Activated CD4-positive, alpha-beta memory T cell treated with anti-CD3 and anti-CD28 coated beads, Interleukin-2, amount 10 ng/mL, durations not matched to agents 7 days and 5 days (primary cell): ENCODE data around the gene FBL. TPM values are rescaled to one million over a fixed set of nuclear protein-coding genes. Genes with fewer than 3 reads are reported as not detected.

Experiments used
- CTCF ChIA-PET: fragments of 350-600 bp; sonication (Branson Sonifier 250); formaldehyde crosslinking; loops from one replicate; lab custom pipeline; 2021; ENCODE audit warnings: antibody characterized with exemption, inconsistent platforms; lab: Charles Lee
- POLR2A ChIA-PET: fragments of 350-600 bp; sonication (Branson Sonifier 250); formaldehyde crosslinking; loops from one replicate; lab custom pipeline; 2021; ENCODE audit warnings: antibody characterized with exemption; lab: Charles Lee
- DNase-seq: peaks from one replicate; pipeline ENCODE4 v3.0.0-alpha.2; 2020
- H3K27ac Mint-ChIP-seq: one replicate; pipeline ENCODE4 v1.8.0; 2021; ENCODE audit warnings: mild to moderate bottlenecking, mixed read lengths
- H3K27me3 Mint-ChIP-seq: one replicate; pipeline ENCODE4 v1.8.0; 2021; ENCODE audit warnings: mixed read lengths
- H3K36me3 Mint-ChIP-seq: one replicate; pipeline ENCODE4 v1.8.0; 2021; ENCODE audit warnings: low read depth, mixed read lengths
- H3K4me1 Mint-ChIP-seq: one replicate; pipeline ENCODE4 v1.8.0; 2021; ENCODE audit warnings: mixed read lengths
- H3K4me3 Mint-ChIP-seq: one replicate; pipeline ENCODE4 v1.8.0; 2021; ENCODE audit warnings: mild to moderate bottlenecking, mixed read lengths
- H3K9me3 Mint-ChIP-seq: one replicate; pipeline ENCODE4 v1.8.0; 2021; ENCODE audit warnings: mixed read lengths
- total RNA-seq, 2 experiments: library from RNA; stranded (reverse); gene quantifications; one replicate each; pipeline ENCODE4 v1.2.3, GENCODE V29; 2021

Gene FBL
- total RNA-seq, 2 experiments from 2014 or later, result 294 to 302 TPM

- Mint-ChIP-seq H3K4me1 (no peaks in the 10 kb centered on the region), H3K27me3 (no peaks in the 10 kb centered on the region), H3K9me3 (no peaks in the 10 kb centered on the region), H3K27ac (no peak overlapping the region), H3K36me3 (no peaks in the 10 kb centered on the region), H3K4me3 (no peak overlapping the region)
- DNase-seq, result no peak
- POLR2A ChIA-PET, result no interaction called here
- CTCF ChIA-PET, result no interaction called here
Measured at GRCh38 chr19:39871886-39872866, 26.0 kb upstream of the FBL start.

GRCh38 chr19:39871362-39871761, 25.2 kb upstream of the FBL start:
- ChIA-PET CTCF (no interaction called here), POLR2A (no interaction called here)
- Mint-ChIP-seq H3K27me3 (no peaks in the 10 kb centered on the region), H3K36me3 (no peaks in the 10 kb centered on the region), H3K27ac (no peak overlapping the region), H3K9me3 (no peaks in the 10 kb centered on the region), H3K4me3 (no peak overlapping the region), H3K4me1 (no peaks in the 10 kb centered on the region)
- DNase-seq, result no peak

DNA sequence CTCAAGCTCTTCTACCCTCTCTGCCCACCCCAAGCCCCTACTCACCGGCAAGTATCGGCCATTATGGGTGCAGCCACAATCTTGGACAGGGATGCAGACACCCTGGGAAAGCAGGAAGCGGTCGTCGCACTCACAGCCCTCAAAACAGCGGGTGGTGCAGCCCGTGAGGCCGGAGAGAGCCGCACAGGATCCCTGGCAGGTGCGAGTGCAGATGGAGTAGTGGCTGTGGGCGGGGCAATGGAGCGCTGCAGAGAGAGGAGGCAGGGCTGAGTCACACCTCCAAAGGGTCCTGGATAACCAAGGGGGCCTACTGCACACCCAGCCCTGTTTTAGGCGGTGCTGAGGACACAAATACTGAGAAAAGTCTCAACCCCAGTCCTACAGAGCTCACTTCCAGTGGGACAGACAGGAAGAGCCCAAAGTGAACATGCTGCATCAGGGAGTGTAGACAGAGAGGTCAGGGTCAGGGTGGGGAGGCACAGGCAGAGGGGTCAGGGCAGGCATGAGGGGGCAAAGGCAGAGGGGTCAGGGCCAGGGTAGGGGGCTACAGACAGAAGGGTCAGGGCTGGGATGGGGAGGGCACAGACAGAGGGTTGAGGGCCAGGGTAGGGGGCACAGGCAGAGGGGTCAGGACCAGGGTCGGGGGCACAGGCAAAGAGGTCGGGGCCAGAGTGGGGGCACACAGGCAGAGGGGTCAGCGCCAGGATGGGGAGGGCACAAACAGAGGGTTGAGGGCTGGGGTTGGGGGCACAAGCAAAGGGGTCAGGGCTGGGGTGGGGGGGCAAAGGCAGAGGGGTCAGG, 24.2 kb upstream of the FBL start:
- ChIA-PET POLR2A (no interaction called here), CTCF (no interaction called here)
- H3K27ac Mint-ChIP-seq, result no peak overlapping the region
- H3K4me3 Mint-ChIP-seq, result no peak overlapping the region
- no peaks in the 10 kb centered on the region for H3K4me1 Mint-ChIP-seq
- no peaks in the 10 kb centered on the region for H3K36me3 Mint-ChIP-seq
- H3K9me3 Mint-ChIP-seq, result no peaks in the 10 kb centered on the region
- DNase-seq, result no peak
- H3K27me3 Mint-ChIP-seq, result no peaks in the 10 kb centered on the region

GRCh38 chr19:39867952-39868351, 21.8 kb upstream of the FBL start:
- Mint-ChIP-seq H3K27ac (no peak overlapping the region), H3K4me3 (no peak overlapping the region), H3K4me1 (no peaks in the 10 kb centered on the region), H3K36me3 (no peaks in the 10 kb centered on the region), H3K9me3 (no peaks in the 10 kb centered on the region), H3K27me3 (no peaks in the 10 kb centered on the region)
- DNase-seq, result no peak
- POLR2A ChIA-PET, result no interaction called here
- CTCF ChIA-PET, result interaction anchor here (1.2 to 1.6 kb wide), 2 partner anchors 24 to 75 kb away, joined by 3 to 4 read pairs; no protein-coding TSS in a partner anchor

DNA sequence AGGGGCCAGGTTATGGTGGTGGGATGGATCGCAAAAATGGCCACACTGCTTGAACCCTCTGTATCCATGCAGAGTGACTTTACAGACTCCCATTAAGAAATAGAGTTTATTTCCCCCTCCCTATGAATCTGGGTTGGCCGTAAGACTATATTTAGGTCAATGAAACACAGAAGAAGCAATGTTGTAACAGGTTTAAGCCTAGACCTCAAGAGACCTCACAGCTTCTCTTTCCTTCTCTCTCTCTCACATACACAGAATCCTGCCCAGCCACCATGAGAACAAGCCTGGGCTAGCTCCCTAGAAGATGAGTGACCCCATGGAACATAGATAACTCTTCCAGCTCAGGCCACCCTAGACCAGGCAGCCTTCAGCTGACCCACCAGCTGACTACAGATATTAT, 21.0 kb upstream of the FBL start:
- H3K9me3 Mint-ChIP-seq, result no peaks in the 10 kb centered on the region
- no peak for DNase-seq
- ChIA-PET POLR2A (no interaction called here), CTCF (interaction anchor here (0.9 kb wide), 1 partner anchor 25 kb away, joined by 4 read pairs; no protein-coding TSS in a partner anchor)
- no peak overlapping the region for H3K27ac Mint-ChIP-seq
- no peaks in the 10 kb centered on the region for H3K36me3 Mint-ChIP-seq
- H3K27me3 Mint-ChIP-seq, result no peaks in the 10 kb centered on the region
- no peaks in the 10 kb centered on the region for H3K4me1 Mint-ChIP-seq
- no peak overlapping the region for H3K4me3 Mint-ChIP-seq

- CTCF ChIA-PET, result no interaction called here
- no peaks in the 10 kb centered on the region for H3K4me1 Mint-ChIP-seq
- no peaks in the 10 kb centered on the region for H3K9me3 Mint-ChIP-seq
Measured at GRCh38 chr19:39865953-39866352, 19.8 kb upstream of the FBL start.

DNA sequence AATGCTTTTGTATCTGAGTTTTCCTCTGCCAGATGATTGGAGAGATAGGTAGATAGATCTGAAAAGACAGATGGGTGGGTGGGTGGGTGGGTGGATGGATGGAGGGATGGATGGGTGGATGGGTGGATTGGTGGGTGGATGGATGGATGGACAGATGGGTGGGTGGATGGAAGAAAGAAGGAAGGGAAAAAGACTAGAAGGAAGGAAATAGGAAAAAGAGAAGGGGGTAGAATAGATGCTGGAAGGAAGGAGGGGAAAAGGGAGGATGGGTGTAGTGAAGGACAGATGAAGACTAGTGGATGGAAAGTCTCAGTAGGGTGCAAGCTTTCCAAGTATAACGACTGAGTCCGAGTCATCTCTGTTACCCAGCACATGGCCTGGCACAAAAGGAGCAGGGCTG, 19.0 kb upstream of the FBL start:
- CTCF ChIA-PET, result no interaction called here
- Mint-ChIP-seq H3K4me1 (no peaks in the 10 kb centered on the region), H3K9me3 (no peaks in the 10 kb centered on the region), H3K36me3 (no peaks in the 10 kb centered on the region), H3K27ac (no peak overlapping the region), H3K4me3 (no peak overlapping the region), H3K27me3 (no peaks in the 10 kb centered on the region)
- POLR2A ChIA-PET, result no interaction called here
- DNase-seq, result no peak

More at GRCh38 chr19:39865953-39866352, 19.8 kb upstream of the FBL start:
- Mint-ChIP-seq H3K36me3 (no peaks in the 10 kb centered on the region), H3K27ac (no peak overlapping the region), H3K4me3 (no peak overlapping the region), H3K27me3 (no peaks in the 10 kb centered on the region)
- DNase-seq, result no peak
- POLR2A ChIA-PET, result no interaction called here

- H3K4me1 Mint-ChIP-seq, result no peaks in the 10 kb centered on the region
- CTCF ChIA-PET, result no interaction called here
- no peak overlapping the region for H3K4me3 Mint-ChIP-seq
- no peaks in the 10 kb centered on the region for H3K9me3 Mint-ChIP-seq
- POLR2A ChIA-PET, result no interaction called here
- H3K36me3 Mint-ChIP-seq, result no peaks in the 10 kb centered on the region
- no peak overlapping the region for H3K27ac Mint-ChIP-seq
- peaks cover 2% of the 10 kb centered on the region for H3K27me3 Mint-ChIP-seq
- no peak for DNase-seq
Measured at GRCh38 chr19:39864118-39864517, 17.9 kb upstream of the FBL start.

GRCh38 chr19:39858541-39858940, 12.4 kb upstream of the FBL start:
- POLR2A ChIA-PET, result no interaction called here
- Mint-ChIP-seq H3K9me3 (no peaks in the 10 kb centered on the region), H3K27ac (peak overlapping the region; percentile 34), H3K4me3 (peak overlapping the region; percentile 32), H3K36me3 (no peaks in the 10 kb centered on the region), H3K4me1 (peaks cover 6% of the 10 kb centered on the region), H3K27me3 (peaks cover 4% of the 10 kb centered on the region)
- peak; percentile 64 for DNase-seq
- CTCF ChIA-PET, result no interaction called here

- no peak overlapping the region for H3K4me3 Mint-ChIP-seq
- peaks cover 6% of the 10 kb centered on the region for H3K27me3 Mint-ChIP-seq
- no peaks in the 10 kb centered on the region for H3K4me1 Mint-ChIP-seq
- DNase-seq, result no peak
- H3K9me3 Mint-ChIP-seq, result no peaks in the 10 kb centered on the region
- H3K36me3 Mint-ChIP-seq, result no peaks in the 10 kb centered on the region
- H3K27ac Mint-ChIP-seq, result no peak overlapping the region
- ChIA-PET POLR2A (no interaction called here), CTCF (no interaction called here)
Measured at GRCh38 chr19:39852882-39853281, 6.7 kb upstream of the FBL start.

DNA sequence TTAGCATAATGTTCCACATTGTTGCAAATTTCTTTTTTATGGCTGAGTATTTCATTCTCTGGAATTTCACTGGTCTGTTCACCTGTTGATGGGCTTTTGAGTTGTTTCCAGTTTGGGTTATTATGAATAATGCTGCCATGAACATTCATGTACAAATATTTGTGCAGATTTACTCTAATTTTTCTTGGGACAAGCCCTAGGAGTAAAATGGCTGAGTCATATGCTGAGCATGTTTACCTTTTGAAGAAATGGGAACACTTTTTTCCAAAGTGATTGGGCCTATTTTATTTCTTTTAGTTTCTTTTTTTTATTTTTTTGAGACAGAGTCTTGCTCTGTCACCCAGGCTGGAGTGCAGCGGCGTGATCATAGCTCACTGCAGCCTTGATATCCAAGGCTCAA, 4.7 kb upstream of the FBL start:
- no peak overlapping the region for H3K4me3 Mint-ChIP-seq
- H3K27ac Mint-ChIP-seq, result no peak overlapping the region
- no peaks in the 10 kb centered on the region for H3K9me3 Mint-ChIP-seq
- CTCF ChIA-PET, result no interaction called here
- no peak for DNase-seq
- H3K27me3 Mint-ChIP-seq, result peaks cover 6% of the 10 kb centered on the region
- peaks cover 12% of the 10 kb centered on the region for H3K4me1 Mint-ChIP-seq
- no peaks in the 10 kb centered on the region for H3K36me3 Mint-ChIP-seq
- POLR2A ChIA-PET, result no interaction called here

GRCh38 chr19:39848392-39848791, 2.2 kb upstream of the FBL start:
- peaks cover 3% of the 10 kb centered on the region for H3K36me3 Mint-ChIP-seq
- no peak for DNase-seq

DNA sequence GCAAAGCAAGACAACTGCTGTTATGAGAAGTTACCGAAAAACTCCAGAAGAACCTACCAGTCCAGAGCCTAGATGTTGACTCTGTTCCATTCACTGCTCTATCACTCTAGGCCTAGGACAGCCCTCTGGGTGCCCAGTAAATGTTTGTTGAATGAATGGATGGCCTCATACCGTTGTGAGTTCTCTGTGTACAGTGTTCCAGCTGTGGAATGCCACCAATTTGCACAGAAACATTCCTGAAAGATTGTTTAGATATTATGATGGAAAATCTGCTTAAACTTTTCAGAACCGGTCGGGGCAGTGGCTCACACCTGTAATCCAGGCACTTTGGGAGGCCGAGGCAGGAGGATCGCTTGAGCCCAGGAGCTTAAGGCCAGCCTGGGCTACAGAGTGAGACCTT, 1.3 kb upstream of the FBL start:
- Mint-ChIP-seq H3K27me3 (peaks cover 3% of the 10 kb centered on the region), H3K36me3 (peaks cover 3% of the 10 kb centered on the region), H3K4me3 (no peak overlapping the region), H3K27ac (no peak overlapping the region), H3K4me1 (peaks cover 36% of the 10 kb centered on the region), H3K9me3 (no peaks in the 10 kb centered on the region)
- POLR2A ChIA-PET, result interaction anchor here (1.5 to 3.7 kb wide), 2 partner anchors 8 to 123 kb away, joined by 4 to 26 read pairs; partner anchors contain the start of gene PSMC4
- CTCF ChIA-PET, result interaction anchor here (0.8 to 7.6 kb wide), 3 partner anchors 18 to 123 kb away, joined by 3 to 114 read pairs (median 4); partner anchors contain the start of gene PSMC4
- DNase-seq, result no peak

More at GRCh38 chr19:39848392-39848791, 2.2 kb upstream of the FBL start:
- ChIA-PET CTCF (interaction anchor here (0.8 kb wide), 1 partner anchor 122 kb away, joined by 4 read pairs; the partner anchor contains the start of gene PSMC4), POLR2A (no interaction called here)
- no peak overlapping the region for H3K27ac Mint-ChIP-seq
- H3K4me1 Mint-ChIP-seq, result peaks cover 28% of the 10 kb centered on the region
- peaks cover 3% of the 10 kb centered on the region for H3K27me3 Mint-ChIP-seq
- no peak overlapping the region for H3K4me3 Mint-ChIP-seq
- H3K9me3 Mint-ChIP-seq, result no peaks in the 10 kb centered on the region
